Eye (tissue), 1 donor: ENCODE data around the gene NCK2.

Experiments
- DNase-seq: peaks from one replicate; pipeline ENCODE4 v3.0.0-alpha.2; 2015

NCK2 gene

GRCh38 chr2:105877945-105878344 lies 133.2 kb downstream of the NCK2 start:
- no peak for DNase-seq

- DNase-seq = no peak
Measured at GRCh38 chr2:105879106-105879802, 134.5 kb downstream of the NCK2 start.

- no peak for DNase-seq
Measured at GRCh38 chr2:105879803-105880300, 135.1 kb downstream of the NCK2 start.

- no peak for DNase-seq
Measured at GRCh38 chr2:105880637-105881036, 135.9 kb downstream of the NCK2 start.

GRCh38 chr2:105881286-105882136 lies 136.8 kb downstream of the NCK2 start:
- DNase-seq = no peak

GRCh38 chr2:105882341-105882740 lies 137.6 kb downstream of the NCK2 start:
- DNase-seq = peak; percentile 73

- peak; percentile 84 for DNase-seq
Measured at GRCh38 chr2:105882920-105883435, 138.3 kb downstream of the NCK2 start.

- DNase-seq = peak; percentile 82
Measured at GRCh38 chr2:105883911-105884694, 139.4 kb downstream of the NCK2 start.

GRCh38 chr2:105885456-105885855 lies 140.7 kb downstream of the NCK2 start:
- DNase-seq = no peak

- no peak for DNase-seq
Measured at GRCh38 chr2:105886029-105886454, 141.3 kb downstream of the NCK2 start.

GRCh38 chr2:105886687-105887086 lies 142.0 kb downstream of the NCK2 start:
- no peak for DNase-seq

GRCh38 chr2:105887256-105887655 lies 142.5 kb downstream of the NCK2 start:
- no peak for DNase-seq

GRCh38 chr2:105888625-105889024 lies 143.9 kb downstream of the NCK2 start:
- DNase-seq = no peak

- DNase-seq = no peak
Measured at GRCh38 chr2:105889046-105889445, 144.3 kb downstream of the NCK2 start.

- DNase-seq = no peak
Measured at GRCh38 chr2:105890111-105890510, 145.4 kb downstream of the NCK2 start.

- DNase-seq = no peak
Measured at GRCh38 chr2:105890856-105891255, 146.1 kb downstream of the NCK2 start.

- no peak for DNase-seq
Measured at GRCh38 chr2:105893011-105893995, 148.6 kb downstream of the NCK2 start.

GRCh38 chr2:105894327-105894944 lies 149.7 kb downstream of the NCK2 start:
- no peak for DNase-seq

GRCh38 chr2:105895990-105896764 lies 151.5 kb downstream of the NCK2 start:
- no peak for DNase-seq

GRCh38 chr2:105896765-105897163 lies 152.1 kb downstream of the NCK2 start:
- DNase-seq = no peak
